Fibroblast of the aortic adventitia (primary cell): ENCODE data around the gene ZFP90. TPM values are rescaled to one million over a fixed set of nuclear protein-coding genes. Genes with fewer than 3 reads are reported as not detected.

Experiments used
- DNase-seq: peaks from one replicate; pipeline ENCODE4 v3.0.0-alpha.2; 2010; ENCODE audit warnings: low read depth
- H3K4me3 ChIP-seq: 2 replicates; pipeline ENCODE4 v1.5.1; 2011; ENCODE audit warnings: low read depth, mild to moderate bottlenecking, control low read depth, low read length, moderate library complexity
- CTCF ChIP-seq: IDR thresholded peaks from 2 replicates; pipeline ENCODE4 v1.5.1; 2011; ENCODE audit warnings: mild to moderate bottlenecking, low read length, control low read depth, inconsistent platforms; ENCODE audit not compliant: insufficient read depth
- small RNA-seq: library from RNA; depleted of rRNA; stranded (forward); fragments of <200 nt; gene quantifications from one replicate; pipeline ENCODE3, GENCODE V24; 2012
- total RNA-seq: library from RNA; depleted of rRNA; stranded (reverse); fragments of >200 nt; gene quantifications from 2 replicates; pipeline ENCODE4 v1.2.3, GENCODE V29; 2012; ENCODE audit warnings: low replicate concordance

ZFP90 gene
- total RNA-seq, 1 donor: 28.9 TPM

GRCh38 chr16:68605746-68606145 is 66.7 kb downstream of the ZFP90 start:
- no peak for DNase-seq
- TF ChIP-seq CTCF: no peak
- no peak overlapping the region for H3K4me3 ChIP-seq

GRCh38 chr16:68607443-68607842 is 68.4 kb downstream of the ZFP90 start:
- no peak overlapping the region for H3K4me3 ChIP-seq
- TF ChIP-seq CTCF: no peak
- no peak for DNase-seq

DNA sequence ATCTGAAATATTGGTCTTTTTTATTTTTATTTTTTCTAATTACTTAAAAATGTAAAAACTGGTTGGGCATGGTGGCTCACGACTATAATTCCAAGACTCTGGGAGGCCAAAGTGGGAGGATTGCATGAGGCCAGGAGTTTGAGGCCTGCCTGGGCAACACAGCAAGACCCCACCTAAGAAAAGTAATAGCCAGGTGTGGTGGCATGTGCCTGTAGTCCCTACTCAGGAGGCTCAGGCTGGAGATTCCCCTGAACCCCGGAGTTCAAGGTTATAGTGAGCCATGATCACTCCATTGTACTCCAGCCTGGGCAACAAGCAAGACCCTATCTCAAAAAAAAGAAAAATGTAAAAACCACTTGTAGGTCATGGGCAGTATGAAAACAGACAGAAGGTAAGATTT is 69.2 kb downstream of the ZFP90 start:
- no peak for TF ChIP-seq CTCF
- no peak overlapping the region for H3K4me3 ChIP-seq
- DNase-seq: no peak

DNA sequence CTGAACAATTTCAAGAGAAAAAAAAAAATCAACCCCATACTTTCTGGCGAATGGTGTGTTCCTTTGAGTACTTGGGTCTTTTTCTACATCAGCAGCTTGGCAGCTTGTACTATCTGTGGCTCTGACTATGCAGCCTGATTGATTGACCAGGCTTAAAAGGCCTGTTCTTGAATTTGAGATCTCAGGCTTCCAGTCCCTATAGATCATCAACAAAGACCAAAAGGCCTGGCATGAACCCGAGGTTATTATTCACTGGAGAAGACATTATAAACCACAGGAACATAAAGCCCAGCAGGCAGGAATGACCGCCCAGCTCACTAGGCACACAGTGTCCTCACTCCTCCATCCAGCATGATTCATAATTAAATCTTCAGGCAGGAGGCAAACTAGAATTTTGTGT is 73.9 kb downstream of the ZFP90 start:
- DNase-seq: no peak
- no peak for TF ChIP-seq CTCF
- H3K4me3 ChIP-seq: no peak overlapping the region

GRCh38 chr16:68617734-68618133 is 78.6 kb downstream of the ZFP90 start:
- no peak overlapping the region for H3K4me3 ChIP-seq
- no peak for TF ChIP-seq CTCF
- no peak for DNase-seq

Small RNA genes lying within 50 kb of the gene (small RNA-seq; reads per million reads assigned to genes)
- not detected for gene RNU4-36P

Other genes with a start within 250 kb of the ZFP90 start
- 11.5 and 12.1 TPM in 2 replicates for gene SLC7A6OS, start 228.3 kb upstream of the ZFP90 start, total RNA-seq
- gene PRMT7, start 228.3 kb upstream of the ZFP90 start, total RNA-seq: 36.9 and 42.1 TPM in 2 replicates
- gene SMPD3, start 90.8 kb upstream of the ZFP90 start, total RNA-seq: not detected in 2 replicates
- not detected in 2 replicates for gene CDH3, start 106.0 kb downstream of the ZFP90 start, total RNA-seq
- gene CDH1, start 198.0 kb downstream of the ZFP90 start, total RNA-seq: 2.1 TPM in 1 of 2 replicates, not detected in the other